ENCODE results near the gene COL6A1. TPM values are rescaled to one million over a fixed set of nuclear protein-coding genes. Genes with fewer than 3 reads are reported as not detected.

The COL6A1 gene
- total RNA-seq, 1 donor from 2014 or later: 0.11 TPM

- DNase-seq: no peak
- no peak for ATAC-seq (ENCODE audit: low read depth)
- Mint-ChIP-seq H3K27me3 (no peaks in the 10 kb centered on the region), H3K4me3 (no peak overlapping the region), H3K9me3 (no peaks in the 10 kb centered on the region), H3K27ac (no peak overlapping the region), H3K4me1 (no peaks in the 10 kb centered on the region), H3K36me3 (ENCODE audit: low read depth) (no peaks in the 10 kb centered on the region)
- intact Hi-C loops (cut with micrococcal nuclease): no loop called here
- no peak for TF ChIP-seq CTCF (IDR thresholded peaks at IDR 0.05)
- ChIA-PET POLR2A (no interaction called here), CTCF (no interaction called here)
Measured at GRCh38 chr21:45943630-45944540, 37.7 kb upstream of the COL6A1 start.

DNA sequence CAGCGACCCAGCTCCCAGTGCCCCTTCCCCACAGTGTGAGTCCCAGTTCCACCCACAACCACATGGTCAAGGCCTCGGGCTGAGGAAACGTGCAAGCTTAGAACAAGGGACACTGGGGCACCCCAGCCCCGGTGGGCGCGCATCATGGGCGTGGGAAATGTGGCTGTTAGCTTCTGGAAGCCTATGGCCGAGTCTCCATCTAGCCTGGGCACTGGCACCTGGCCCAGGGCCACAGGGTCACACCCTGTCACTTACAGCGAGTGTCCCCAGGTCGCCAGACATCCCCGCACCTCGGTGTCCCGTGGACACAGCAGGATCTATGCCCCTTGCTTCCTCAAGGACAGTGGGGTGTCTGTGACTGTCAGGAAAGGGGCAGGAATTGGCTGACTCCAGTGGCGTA lies 37.0 kb upstream of the COL6A1 start:
- no peak overlapping the region for H3K27ac Mint-ChIP-seq
- POLR2A ChIA-PET: no interaction called here
- H3K4me3 Mint-ChIP-seq: no peak overlapping the region
- no peaks in the 10 kb centered on the region for H3K36me3 Mint-ChIP-seq (ENCODE audit: low read depth)
- H3K4me1 Mint-ChIP-seq: no peaks in the 10 kb centered on the region
- CTCF ChIA-PET: no interaction called here
- DNase-seq (no peak), ATAC-seq (ENCODE audit: low read depth) (no peak)
- H3K27me3 Mint-ChIP-seq: no peaks in the 10 kb centered on the region
- no peak for TF ChIP-seq CTCF (IDR thresholded peaks at IDR 0.05)
- H3K9me3 Mint-ChIP-seq: no peaks in the 10 kb centered on the region
- intact Hi-C loops (cut with micrococcal nuclease): no loop called here

DNA sequence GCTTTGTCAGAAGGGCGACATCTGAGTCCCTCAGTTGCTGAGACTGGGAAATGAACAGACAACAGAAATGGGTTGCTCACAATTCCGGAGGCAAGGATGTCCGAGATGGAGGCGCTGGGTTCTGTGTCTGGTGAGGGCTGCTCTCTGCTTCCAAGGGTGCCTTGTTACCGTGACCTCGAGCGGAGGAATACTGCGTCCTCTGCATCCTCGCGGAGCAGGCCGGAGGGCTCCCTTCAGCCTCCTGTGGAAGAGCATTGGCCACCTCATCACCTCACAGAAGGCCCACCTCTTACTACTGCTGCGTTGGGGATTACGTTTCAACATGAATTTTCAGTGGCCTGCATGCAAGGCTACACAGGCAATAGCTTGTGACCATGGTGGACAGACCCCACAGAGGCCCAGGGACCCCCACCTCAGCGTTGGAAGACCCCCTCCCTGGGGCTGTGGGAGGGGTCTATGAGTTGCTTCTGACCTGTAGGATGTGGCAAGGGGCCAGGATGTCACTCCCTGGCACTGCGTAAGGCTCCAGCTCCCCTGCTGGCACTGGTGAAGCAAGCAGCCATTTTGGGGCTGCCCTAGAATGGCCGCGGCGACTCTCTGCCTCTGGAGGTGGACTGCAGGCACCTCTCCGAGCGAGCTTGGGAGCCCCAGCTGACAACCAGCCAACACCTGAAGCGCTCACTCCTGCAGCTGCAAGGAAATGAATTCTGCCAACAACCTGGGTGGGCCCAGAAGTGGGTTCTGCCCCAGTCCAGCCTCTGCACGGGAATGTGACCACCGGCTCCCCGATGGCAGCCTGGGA lies 36.3 kb upstream of the COL6A1 start:
- H3K36me3 Mint-ChIP-seq (ENCODE audit: low read depth): no peaks in the 10 kb centered on the region
- DNase-seq (no peak), ATAC-seq (ENCODE audit: low read depth) (no peak)
- ChIA-PET POLR2A (no interaction called here), CTCF (no interaction called here)
- intact Hi-C loops (cut with micrococcal nuclease): no loop called here
- H3K27ac Mint-ChIP-seq: no peak overlapping the region
- no peaks in the 10 kb centered on the region for H3K9me3 Mint-ChIP-seq
- no peaks in the 10 kb centered on the region for H3K4me1 Mint-ChIP-seq
- TF ChIP-seq CTCF (IDR thresholded peaks at IDR 0.05): no peak
- no peaks in the 10 kb centered on the region for H3K27me3 Mint-ChIP-seq
- H3K4me3 Mint-ChIP-seq: no peak overlapping the region

GRCh38 chr21:45945868-45946210 lies 35.7 kb upstream of the COL6A1 start:
- H3K9me3 Mint-ChIP-seq: no peaks in the 10 kb centered on the region
- no peak for ATAC-seq (ENCODE audit: low read depth)
- CTCF ChIA-PET: no interaction called here
- H3K36me3 Mint-ChIP-seq (ENCODE audit: low read depth): no peaks in the 10 kb centered on the region
- TF ChIP-seq CTCF (IDR thresholded peaks at IDR 0.05): no peak
- no peak overlapping the region for H3K27ac Mint-ChIP-seq
- intact Hi-C loops (cut with micrococcal nuclease): no loop called here
- no peak for DNase-seq
- H3K4me1 Mint-ChIP-seq: no peaks in the 10 kb centered on the region
- no peak overlapping the region for H3K4me3 Mint-ChIP-seq
- POLR2A ChIA-PET: no interaction called here
- peaks cover under 1% of the 10 kb centered on the region for H3K27me3 Mint-ChIP-seq

DNA sequence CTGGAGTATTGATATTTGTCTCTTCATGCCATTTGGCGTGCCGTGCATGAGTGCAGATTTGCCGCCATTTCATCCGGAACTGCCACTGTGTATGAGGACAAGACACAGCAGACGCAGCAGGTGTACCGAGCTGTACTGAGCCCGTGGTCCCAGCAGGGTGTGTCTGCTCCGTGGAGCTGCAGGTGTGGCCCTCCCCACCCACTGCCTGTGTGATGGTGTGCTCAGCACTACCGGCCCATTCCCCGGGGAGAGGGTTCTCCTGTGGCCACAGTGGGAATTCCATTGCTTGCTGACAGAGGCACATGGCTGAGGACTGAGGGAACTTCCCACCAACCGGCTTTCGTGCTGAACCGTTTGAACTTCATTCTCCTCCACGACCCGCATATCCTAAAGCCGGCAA lies 34.3 kb upstream of the COL6A1 start:
- Mint-ChIP-seq H3K4me3 (no peak overlapping the region), H3K36me3 (ENCODE audit: low read depth) (no peaks in the 10 kb centered on the region), H3K4me1 (no peaks in the 10 kb centered on the region), H3K9me3 (no peaks in the 10 kb centered on the region), H3K27ac (no peak overlapping the region), H3K27me3 (peaks cover 3% of the 10 kb centered on the region)
- DNase-seq (no peak), ATAC-seq (ENCODE audit: low read depth) (no peak)
- ChIA-PET POLR2A (no interaction called here), CTCF (no interaction called here)
- intact Hi-C loops (cut with micrococcal nuclease): no loop called here
- TF ChIP-seq CTCF (IDR thresholded peaks at IDR 0.05): no peak

Data from activated B cell treated with CpG ODN at 0.5 μM for 24 hours (primary cell).